ENCODE results near the gene OR4N2. TPM values are rescaled to one million over a fixed set of nuclear protein-coding genes. Genes with fewer than 3 reads are reported as not detected.

OR4N2 gene
- total RNA-seq, 1 experiment from 2014 or later: not detected

DNA sequence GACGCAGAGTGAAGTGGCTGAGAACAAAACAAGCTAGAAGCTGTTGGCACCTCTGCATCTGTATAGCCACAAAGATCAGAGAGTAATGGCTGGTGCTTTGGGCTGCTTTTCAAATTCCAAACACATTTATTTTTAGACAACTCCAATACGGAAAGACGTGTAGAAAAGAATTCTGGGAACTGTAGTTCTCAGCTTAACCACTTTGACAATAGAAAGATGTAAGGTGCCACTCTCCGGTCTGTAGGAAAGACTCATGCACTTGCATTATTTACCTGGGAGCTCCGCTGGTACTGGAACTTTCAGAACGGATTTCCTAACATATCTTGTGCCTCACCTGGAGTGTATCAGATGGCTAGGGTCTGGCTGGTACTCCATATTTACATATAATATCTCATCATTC is 69.6 kb downstream of the OR4N2 start:
- Histone ChIP-seq H4K20me1 (ENCODE audit: insufficient read depth) (no peaks in the 10 kb centered on the region), H3K27me3 (ENCODE audit: insufficient read depth, low read length) (no peaks in the 10 kb centered on the region), H3K9me2 (ENCODE audit: insufficient read depth) (no peaks in the 10 kb centered on the region), H3K27ac (ENCODE audit: low read depth, low read length) (no peak overlapping the region), H3K9ac (ENCODE audit: low read length) (no peak overlapping the region), H3K79me2 (ENCODE audit: insufficient read depth, low read length) (no peaks in the 10 kb centered on the region), H3K36me3 (ENCODE audit: control insufficient read depth in 1 of 2, insufficient read depth in 2 of 2, low read length in 2 of 2) (no peaks in the 10 kb centered on the region), H3K4me2 (ENCODE audit: low read length) (no peak overlapping the region), H3K4me1 (ENCODE audit: control insufficient read depth in 1 of 2, insufficient read depth in 2 of 2, low read length in 2 of 2) (no peaks in the 10 kb centered on the region; a peak in 1 of 4 replicates), H3K9me3 (ENCODE audit: control insufficient read depth in 1 of 2, insufficient read depth in 1 of 2, low read depth in 1 of 2, low read length in 2 of 2) (peaks cover 28 to 43% of the 10 kb centered on the region in 2 experiments; a peak in 3 of 4 replicates), H2AFZ (ENCODE audit: low read depth, low read length, poor library complexity, severe bottlenecking) (no peak overlapping the region), H3K4me3 (replicated peaks in 1 of 2; ENCODE audit: low read depth in 1 of 2, low read length in 2 of 2) (no peak overlapping the region)
- CTCF ChIA-PET: no interaction called here
- intact Hi-C loops (cut with micrococcal nuclease): no loop called here
- no peak for TF ChIP-seq TCF7L2 (IDR thresholded peaks at IDR 0.05; ENCODE audit: borderline replicate concordance, extremely low read depth, insufficient read depth, insufficient read length)
- TF ChIP-seq, protein P1, sequence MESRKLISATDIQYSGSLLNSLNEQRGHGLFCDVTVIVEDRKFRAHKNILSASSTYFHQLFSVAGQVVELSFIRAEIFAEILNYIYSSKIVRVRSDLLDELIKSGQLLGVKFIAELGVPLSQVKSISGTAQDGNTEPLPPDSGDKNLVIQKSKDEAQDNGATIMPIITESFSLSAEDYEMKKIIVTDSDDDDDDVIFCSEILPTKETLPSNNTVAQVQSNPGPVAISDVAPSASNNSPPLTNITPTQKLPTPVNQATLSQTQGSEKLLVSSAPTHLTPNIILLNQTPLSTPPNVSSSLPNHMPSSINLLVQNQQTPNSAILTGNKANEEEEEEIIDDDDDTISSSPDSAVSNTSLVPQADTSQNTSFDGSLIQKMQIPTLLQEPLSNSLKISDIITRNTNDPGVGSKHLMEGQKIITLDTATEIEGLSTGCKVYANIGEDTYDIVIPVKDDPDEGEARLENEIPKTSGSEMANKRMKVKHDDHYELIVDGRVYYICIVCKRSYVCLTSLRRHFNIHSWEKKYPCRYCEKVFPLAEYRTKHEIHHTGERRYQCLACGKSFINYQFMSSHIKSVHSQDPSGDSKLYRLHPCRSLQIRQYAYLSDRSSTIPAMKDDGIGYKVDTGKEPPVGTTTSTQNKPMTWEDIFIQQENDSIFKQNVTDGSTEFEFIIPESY (IDR thresholded peaks at IDR 0.05; ENCODE audit: extremely low read depth, insufficient replicate concordance, low read length): no peak
- TF ChIP-seq FOSL1 (IDR thresholded peaks at IDR 0.05; ENCODE audit: low read depth): no peak
- TF ChIP-seq EZH2phosphoT487 (IDR thresholded peaks at IDR 0.05; ENCODE audit: borderline replicate concordance): no peak
- TF ChIP-seq CBX3 (IDR thresholded peaks at IDR 0.05; ENCODE audit: low read depth): no peak
- TF ChIP-seq, protein P2, sequence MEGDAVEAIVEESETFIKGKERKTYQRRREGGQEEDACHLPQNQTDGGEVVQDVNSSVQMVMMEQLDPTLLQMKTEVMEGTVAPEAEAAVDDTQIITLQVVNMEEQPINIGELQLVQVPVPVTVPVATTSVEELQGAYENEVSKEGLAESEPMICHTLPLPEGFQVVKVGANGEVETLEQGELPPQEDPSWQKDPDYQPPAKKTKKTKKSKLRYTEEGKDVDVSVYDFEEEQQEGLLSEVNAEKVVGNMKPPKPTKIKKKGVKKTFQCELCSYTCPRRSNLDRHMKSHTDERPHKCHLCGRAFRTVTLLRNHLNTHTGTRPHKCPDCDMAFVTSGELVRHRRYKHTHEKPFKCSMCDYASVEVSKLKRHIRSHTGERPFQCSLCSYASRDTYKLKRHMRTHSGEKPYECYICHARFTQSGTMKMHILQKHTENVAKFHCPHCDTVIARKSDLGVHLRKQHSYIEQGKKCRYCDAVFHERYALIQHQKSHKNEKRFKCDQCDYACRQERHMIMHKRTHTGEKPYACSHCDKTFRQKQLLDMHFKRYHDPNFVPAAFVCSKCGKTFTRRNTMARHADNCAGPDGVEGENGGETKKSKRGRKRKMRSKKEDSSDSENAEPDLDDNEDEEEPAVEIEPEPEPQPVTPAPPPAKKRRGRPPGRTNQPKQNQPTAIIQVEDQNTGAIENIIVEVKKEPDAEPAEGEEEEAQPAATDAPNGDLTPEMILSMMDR (IDR thresholded peaks at IDR 0.05 in 2 of 3, conservative IDR thresholded peaks at IDR 0.05 in 1 of 3; ENCODE audit: borderline replicate concordance in 1 of 3, insufficient read depth in 1 of 3, low read depth in 2 of 3, low read length in 2 of 3): no peak
- TF ChIP-seq POLR2AphosphoS5 (IDR thresholded peaks at IDR 0.05; ENCODE audit: low read depth, low read length): no peak
- TF ChIP-seq YY1 (IDR thresholded peaks at IDR 0.05; ENCODE audit: extremely low read depth, insufficient replicate concordance, low read depth, low read length): no peak
- no peak for TF ChIP-seq RAD21 (IDR thresholded peaks at IDR 0.05; ENCODE audit: low read depth)
- TF ChIP-seq ZNF274 (IDR thresholded peaks at IDR 0.05; ENCODE audit: low read depth, low read length): no peak
- TF ChIP-seq, protein P3, sequence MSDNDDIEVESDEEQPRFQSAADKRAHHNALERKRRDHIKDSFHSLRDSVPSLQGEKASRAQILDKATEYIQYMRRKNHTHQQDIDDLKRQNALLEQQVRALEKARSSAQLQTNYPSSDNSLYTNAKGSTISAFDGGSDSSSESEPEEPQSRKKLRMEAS (IDR thresholded peaks at IDR 0.05): no peak
- TF ChIP-seq POLR2A (IDR thresholded peaks at IDR 0.05; ENCODE audit: borderline replicate concordance, extremely low read depth, insufficient read depth, insufficient read length): no peak
- no peak for TF ChIP-seq EGR1 (IDR thresholded peaks at IDR 0.05; ENCODE audit: low read depth)
- no peak for DNase-seq (ENCODE audit: low read depth, low spot score)
- BruUV-seq (replicated peaks): no TSS peak
- ATAC-seq: no peak
- RAD21 ChIA-PET (ENCODE audit: low non-redundant PET in 1 of 2, low total read pairs in 2 of 2, uncharacterized antibody in 2 of 2, unreplicated experiment in 2 of 2): no interaction called here
- POLR2A ChIA-PET: no interaction called here
